Measurements from ENCODE around the gene PKN1. TPM values are rescaled to one million over a fixed set of nuclear protein-coding genes. Genes with fewer than 3 reads are reported as not detected.
A peak's percentile ranks its signal among the peaks of the same experiment; 100 is the strongest.

Gene PKN1
- total and polyA plus RNA-seq, 9 of the 15 experiments (the other 6 are each of a cell fraction or from before 2014, with no cell fraction given), result 0.30 to 228 (median 77.5) TPM

DNA sequence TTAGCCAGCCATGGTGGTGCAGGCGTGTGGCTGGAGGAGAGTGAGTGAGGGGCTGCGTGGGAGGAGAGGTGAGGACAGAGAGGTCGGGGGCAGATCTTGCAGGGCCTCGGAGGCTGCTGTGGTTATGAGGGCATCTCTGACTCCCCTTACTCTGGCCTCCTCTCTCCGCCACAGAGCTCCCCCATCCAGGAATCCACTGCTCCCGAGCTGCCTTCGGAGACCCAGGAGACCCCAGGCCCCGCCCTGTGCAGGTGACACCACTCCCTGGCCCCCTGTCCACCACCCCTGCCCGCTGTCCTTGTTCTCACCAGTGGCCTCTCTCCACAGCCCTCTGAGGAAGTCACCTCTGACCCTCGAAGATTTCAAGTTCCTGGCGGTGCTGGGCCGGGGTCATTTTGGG, 34.3 kb downstream of the PKN1 start:
- TF ChIP-seq POLR2G (IDR thresholded peaks at IDR 0.05; ENCODE audit: low read depth, low read length) (0 out of 2 replicates have a peak, but pooled peaks have one; percentile 26), TCFL5 (CRISPR knock-in tag; conservative IDR thresholded peaks at IDR 0.05) (no peak)
- peaks cover 83% of the 10 kb centered on the region; the same call in 2 of the 3 replicates for H3K36me3 ChIP-seq (ENCODE audit: control insufficient read depth, insufficient read depth, low read length)
- FAIRE-seq, result no peak
- BruUV-seq (replicated peaks), result no TSS peak
- H3K27ac ChIP-seq (ENCODE audit: extremely low read depth, low read depth, low read length), result no peak overlapping the region
- H3K9me1 ChIP-seq (ENCODE audit: control insufficient read depth, insufficient read depth, low read length), result no peaks in the 10 kb centered on the region
- no peak overlapping the region for H3K4me2 ChIP-seq (ENCODE audit: insufficient read depth, low read length)
- no peak overlapping the region for H2AFZ ChIP-seq (ENCODE audit: low read depth, low read length)
- no peak for ATAC-seq
- H4K20me1 ChIP-seq (replicated peaks; ENCODE audit: control insufficient read depth, insufficient read depth, low read length), result no peaks in the 10 kb centered on the region
- no peaks in the 10 kb centered on the region for H3K9me3 ChIP-seq (replicated peaks; ENCODE audit: control insufficient read depth, insufficient read depth, low read depth, low read length)
- H3K79me2 ChIP-seq (ENCODE audit: control insufficient read depth, insufficient read depth, low read length), result no peaks in the 10 kb centered on the region
- POLR2A ChIA-PET, result interaction anchor here (0.5 to 2.6 kb wide), 4 partner anchors 9 to 56 kb away, joined by 3 to 9 read pairs (median 4); no protein-coding TSS in a partner anchor
- no peaks in the 10 kb centered on the region for H3K27me3 ChIP-seq (ENCODE audit: control insufficient read depth in 2 of 2, insufficient read depth in 2 of 2, low read length in 2 of 2)
- CTCF ChIA-PET (ENCODE audit: low intra/inter-chr PET ratio), result interaction anchor here (0.9 kb wide), 1 partner anchor 36 kb away, joined by 3 read pairs; no protein-coding TSS in a partner anchor
- intact Hi-C loops (cut with micrococcal nuclease) (loop anchor here (5.0 kb wide), 1 partner anchor 35 kb away; the partner anchor contains the start of gene PKN1), in situ Hi-C loops (cut with MboI) (no loop called here)
- no peak for DNase-seq (ENCODE audit: extremely low read depth in 1 of 4, low spot score in 3 of 4)
- H3K4me3 ChIP-seq, result no peak overlapping the region
- 91% methylated on average over 10 of the region's 12 CpGs for WGBS (ENCODE audit: insufficient coverage, low coverage, missing lambda C conversion rate)
- H3K9ac ChIP-seq (ENCODE audit: insufficient read depth in 1 of 2, low read depth in 2 of 2, low read length in 2 of 2), result no peak overlapping the region
- H3K4me1 ChIP-seq (replicated peaks in 1 of 2; ENCODE audit: control insufficient read depth in 2 of 2, insufficient read depth in 2 of 2, low read length in 2 of 2), result peaks cover 4 to 31% of the 10 kb centered on the region in 2 experiments

DNA sequence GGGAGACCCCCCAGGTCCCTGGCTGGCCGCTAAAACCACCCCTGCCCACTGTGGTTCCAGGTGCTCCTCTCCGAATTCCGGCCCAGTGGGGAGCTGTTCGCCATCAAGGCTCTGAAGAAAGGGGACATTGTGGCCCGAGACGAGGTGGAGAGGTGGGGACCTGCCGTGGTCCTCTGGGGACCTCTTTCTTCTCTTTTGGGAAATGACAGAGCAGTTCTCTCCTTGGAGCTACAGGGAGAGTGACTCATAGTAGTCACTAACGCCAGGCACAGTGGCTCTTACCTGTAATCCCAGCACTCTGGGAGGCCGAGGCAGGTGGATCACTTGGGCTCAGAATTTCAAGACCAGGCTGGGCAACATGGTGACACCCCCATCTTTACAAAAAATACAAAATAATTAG, 34.7 kb downstream of the PKN1 start:
- POLR2A ChIA-PET, result interaction anchor here (0.5 to 2.6 kb wide), 5 partner anchors 10 to 56 kb away, joined by 3 to 9 read pairs (median 3); partner anchors contain the start of gene PKN1
- BruUV-seq (replicated peaks), result no TSS peak
- TF ChIP-seq MAFK (IDR thresholded peaks at IDR 0.05; ENCODE audit: low read length) (0 out of 2 replicates have a peak, but pooled peaks have one; percentile 6), NFE2 (IDR thresholded peaks at IDR 0.05; ENCODE audit: low read depth) (peak; percentile 60; the same call in 1 of the 2 replicates), ZEB2 (IDR thresholded peaks at IDR 0.05) (0 out of 2 replicates have a peak, but pooled peaks have one; percentile 14), FOSL1 (tag; conservative IDR thresholded peaks at IDR 0.05) (peak; percentile 66), IRF1 (CRISPR knock-in tag; IDR thresholded peaks at IDR 0.05; ENCODE audit: borderline replicate concordance) (no peak)

More for the DNA sequence above, 34.7 kb downstream of the PKN1 start:
- no peak overlapping the region for H3K9ac ChIP-seq (ENCODE audit: insufficient read depth in 1 of 2, low read depth in 2 of 2, low read length in 2 of 2)
- H3K27ac ChIP-seq (ENCODE audit: extremely low read depth, low read depth, low read length), result no peak overlapping the region
- no peaks in the 10 kb centered on the region for H4K20me1 ChIP-seq (replicated peaks; ENCODE audit: control insufficient read depth, insufficient read depth, low read length)
- FAIRE-seq (peak; percentile 86), ATAC-seq (peak; percentile 71), DNase-seq (ENCODE audit: extremely low read depth in 1 of 4, low spot score in 3 of 4) (peak; percentile 50 to 66 (median 59))
- no peak overlapping the region for H2AFZ ChIP-seq (ENCODE audit: low read depth, low read length)
- H3K36me3 ChIP-seq (ENCODE audit: control insufficient read depth, insufficient read depth, low read length), result peaks cover 79% of the 10 kb centered on the region; the same call in 2 of the 3 replicates
- no peak overlapping the region for H3K4me2 ChIP-seq (ENCODE audit: insufficient read depth, low read length)
- no peak overlapping the region for H3K4me3 ChIP-seq
- in situ Hi-C loops (cut with MboI), result no loop called here
- H3K4me1 ChIP-seq (replicated peaks in 1 of 2; ENCODE audit: control insufficient read depth in 2 of 2, insufficient read depth in 2 of 2, low read length in 2 of 2), result peaks cover 4 to 36% of the 10 kb centered on the region in 2 experiments
- no peaks in the 10 kb centered on the region for H3K27me3 ChIP-seq (ENCODE audit: control insufficient read depth in 2 of 2, insufficient read depth in 2 of 2, low read length in 2 of 2)
- WGBS (ENCODE audit: insufficient coverage, low coverage, missing lambda C conversion rate), result 55% methylated on average over 6 of the region's 9 CpGs
- H3K79me2 ChIP-seq (ENCODE audit: control insufficient read depth, insufficient read depth, low read length), result no peaks in the 10 kb centered on the region
- no peaks in the 10 kb centered on the region for H3K9me3 ChIP-seq (replicated peaks; ENCODE audit: control insufficient read depth, insufficient read depth, low read depth, low read length)
- intact Hi-C loops (cut with micrococcal nuclease), result loop anchor here (5.0 kb wide), 1 partner anchor 36 kb away; the partner anchor contains the start of gene PKN1
- no peaks in the 10 kb centered on the region for H3K9me1 ChIP-seq (ENCODE audit: control insufficient read depth, insufficient read depth, low read length)
- CTCF ChIA-PET (ENCODE audit: low intra/inter-chr PET ratio), result interaction anchor here (1.1 kb wide), 1 partner anchor 331 kb away, joined by 6 read pairs; the partner anchor contains the start of gene ASF1B
